Fibroblast of mammary gland (primary cell): ENCODE results near the gene SLC39A12.

Experiments
- DNase-seq: peaks from one replicate; pipeline ENCODE4 v3.0.0-alpha.2; 2010; ENCODE audit warnings: low read depth
- H3K4me3 ChIP-seq: 2 replicates; pipeline ENCODE4 v1.5.1; 2011; ENCODE audit warnings: low read depth, mild to moderate bottlenecking, low read length, moderate library complexity; ENCODE audit not compliant: control insufficient read depth
- TF ChIP-seq, protein P1 (sequence below): conservative IDR thresholded peaks from 2 replicates; pipeline ENCODE4 v1.5.1; 2011; ENCODE audit warnings: low read depth, low read length, inconsistent platforms; ENCODE audit not compliant: control insufficient read depth, insufficient read depth

Gene SLC39A12

GRCh38 chr10:17961551-17962422, 10.1 kb downstream of the SLC39A12 start:
- TF ChIP-seq, protein P1, sequence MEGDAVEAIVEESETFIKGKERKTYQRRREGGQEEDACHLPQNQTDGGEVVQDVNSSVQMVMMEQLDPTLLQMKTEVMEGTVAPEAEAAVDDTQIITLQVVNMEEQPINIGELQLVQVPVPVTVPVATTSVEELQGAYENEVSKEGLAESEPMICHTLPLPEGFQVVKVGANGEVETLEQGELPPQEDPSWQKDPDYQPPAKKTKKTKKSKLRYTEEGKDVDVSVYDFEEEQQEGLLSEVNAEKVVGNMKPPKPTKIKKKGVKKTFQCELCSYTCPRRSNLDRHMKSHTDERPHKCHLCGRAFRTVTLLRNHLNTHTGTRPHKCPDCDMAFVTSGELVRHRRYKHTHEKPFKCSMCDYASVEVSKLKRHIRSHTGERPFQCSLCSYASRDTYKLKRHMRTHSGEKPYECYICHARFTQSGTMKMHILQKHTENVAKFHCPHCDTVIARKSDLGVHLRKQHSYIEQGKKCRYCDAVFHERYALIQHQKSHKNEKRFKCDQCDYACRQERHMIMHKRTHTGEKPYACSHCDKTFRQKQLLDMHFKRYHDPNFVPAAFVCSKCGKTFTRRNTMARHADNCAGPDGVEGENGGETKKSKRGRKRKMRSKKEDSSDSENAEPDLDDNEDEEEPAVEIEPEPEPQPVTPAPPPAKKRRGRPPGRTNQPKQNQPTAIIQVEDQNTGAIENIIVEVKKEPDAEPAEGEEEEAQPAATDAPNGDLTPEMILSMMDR, result no peak
- H3K4me3 ChIP-seq, result no peak overlapping the region
- DNase-seq, result peak; percentile 77

DNA sequence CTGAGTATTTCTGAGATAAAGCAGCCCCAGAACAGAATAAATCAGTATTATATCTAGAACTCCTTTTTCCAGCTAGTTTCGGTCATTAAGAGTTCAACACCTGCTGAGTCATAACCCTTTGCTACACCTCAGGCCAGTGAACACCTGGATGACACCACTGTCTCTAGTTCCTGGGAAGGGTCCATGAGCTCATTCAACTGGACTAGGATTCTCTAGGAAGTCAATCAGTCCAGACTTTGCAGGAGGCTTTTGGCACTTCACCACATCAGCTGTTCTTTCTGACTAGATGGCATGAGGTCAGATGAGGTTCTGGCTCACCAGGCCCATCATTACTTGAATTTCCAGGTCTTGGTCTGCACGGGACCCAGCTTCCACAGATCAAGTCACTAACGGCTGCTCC, 11.7 kb downstream of the SLC39A12 start:
- TF ChIP-seq, protein P1, result no peak
- no peak overlapping the region for H3K4me3 ChIP-seq
- no peak for DNase-seq

DNA sequence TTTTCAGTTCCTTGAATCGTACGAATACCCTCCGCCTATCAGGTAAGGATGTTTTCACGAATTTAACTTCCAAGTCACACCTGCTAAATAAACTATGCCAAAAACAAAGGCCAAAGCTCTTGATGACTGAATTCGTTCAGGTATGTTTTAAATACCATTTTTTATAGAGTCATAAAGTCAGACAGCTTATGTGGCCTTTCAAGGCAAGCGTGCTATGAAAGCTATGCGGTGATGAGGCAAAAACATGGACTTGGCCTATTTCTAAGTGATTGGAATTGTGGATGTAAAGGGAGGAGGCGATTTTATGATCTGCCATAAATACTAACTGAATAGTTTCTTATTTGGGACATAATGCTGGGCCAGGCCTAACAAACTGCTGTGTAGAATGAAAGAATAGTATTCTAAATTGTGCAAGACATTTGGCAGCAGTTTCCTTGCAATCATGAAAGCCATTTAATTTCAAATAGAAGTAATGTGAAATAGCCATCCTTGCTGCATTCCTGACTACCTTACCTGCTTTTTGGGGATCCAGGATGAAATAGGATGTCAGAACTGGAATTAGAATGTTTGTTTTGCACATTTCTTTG, 14.0 kb downstream of the SLC39A12 start:
- DNase-seq, result no peak
- no peak overlapping the region for H3K4me3 ChIP-seq
- TF ChIP-seq, protein P1, result no peak

- no peak overlapping the region for H3K4me3 ChIP-seq
- TF ChIP-seq, protein P1, result no peak
- no peak for DNase-seq
These were observed 22.8 kb downstream of the SLC39A12 start for GRCh38 chr10:17974505-17974904.

DNA sequence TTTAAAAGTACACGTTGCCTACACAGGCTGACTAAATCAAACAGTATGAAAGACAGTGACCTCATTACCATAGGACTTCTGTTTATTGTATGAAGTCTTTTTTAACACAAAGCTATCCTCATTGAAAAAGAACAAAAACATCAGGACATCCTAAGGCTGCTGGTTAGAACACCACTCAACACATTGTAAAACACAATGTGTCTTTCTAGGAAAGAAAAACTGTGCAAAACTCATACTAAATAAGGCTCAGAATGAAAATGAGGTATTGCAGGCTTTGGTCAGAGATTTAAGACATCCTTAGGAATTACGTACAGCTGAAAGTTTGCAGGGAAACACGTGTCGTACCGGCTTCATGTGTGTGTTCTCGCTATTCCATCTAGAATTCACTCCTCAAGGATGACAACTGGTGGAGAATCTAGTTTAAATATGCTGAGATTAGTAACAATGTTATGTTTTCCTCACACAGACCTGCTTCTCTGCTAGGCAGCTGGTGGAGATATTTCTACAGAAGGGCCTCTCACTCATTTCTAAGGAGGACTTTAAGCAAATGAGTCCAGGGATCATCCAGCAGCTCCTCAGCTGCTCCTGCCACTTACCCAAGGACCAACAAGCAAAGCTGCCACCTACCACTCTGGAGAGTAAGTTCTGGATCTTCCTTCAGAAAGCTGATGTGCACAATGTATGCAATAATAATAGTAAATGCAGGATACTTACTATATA, 29.3 kb downstream of the SLC39A12 start:
- DNase-seq, result peak; percentile 45
- TF ChIP-seq, protein P1, result no peak
- no peak overlapping the region for H3K4me3 ChIP-seq

DNA sequence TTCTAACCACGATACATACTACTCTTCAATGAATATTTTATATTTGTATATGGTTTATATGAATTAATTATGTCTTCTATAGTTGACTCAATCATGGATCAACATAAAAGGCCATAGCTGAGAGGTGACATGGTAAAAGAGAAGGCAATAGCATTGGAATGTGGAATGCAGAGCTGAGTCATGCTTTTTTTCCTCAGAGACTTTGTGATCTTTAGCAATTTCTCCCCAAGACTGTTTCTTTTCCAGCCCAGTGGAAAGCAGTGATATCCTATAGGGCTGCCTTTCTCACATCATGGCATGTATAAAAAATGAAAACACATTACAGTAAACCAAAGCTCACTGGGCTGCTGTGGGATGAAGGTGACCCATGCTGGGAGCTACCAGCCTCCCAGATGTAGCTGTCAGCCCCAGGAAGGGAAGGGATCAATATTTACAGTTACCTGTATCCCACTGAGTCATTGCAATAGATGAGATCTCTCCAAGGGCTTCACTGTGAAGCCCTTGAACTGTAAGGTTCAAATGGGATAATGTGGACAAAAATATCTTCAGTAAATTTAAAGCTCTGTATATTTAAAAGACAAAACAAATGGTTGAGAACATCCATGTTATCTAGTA, 30.2 kb downstream of the SLC39A12 start:
- DNase-seq, result peak; percentile 91
- TF ChIP-seq, protein P1, result no peak
- H3K4me3 ChIP-seq, result no peak overlapping the region
